Left colon (tissue), 2 donors: ENCODE data around the gene RPL7A. TPM values are rescaled to one million over a fixed set of nuclear protein-coding genes. Genes with fewer than 3 reads are reported as not detected.
A peak's percentile ranks its signal among the peaks of the same experiment; 100 is the strongest.
"Not testable (repeated sequence)": the region's sequence is repeated elsewhere in the genome, so short reads cannot be mapped to it uniquely, and the experiment has no call there.

Experiments used
- ATAC-seq: fragments of 200-7000 bp; cut with Tn5 transposase; one replicate; pipeline ENCODE4 v1.9.1; 2020; ENCODE audit warnings: mild to moderate bottlenecking, moderate library complexity
- DNase-seq, 2 donors: peaks; one replicate each; pipeline ENCODE4 v3.0.0-alpha.2; 2020
- intact Hi-C, 2 donors: fragments of 100-400 bp; cut with DNase I in 1 of 2; cut with micrococcal nuclease in 1 of 2; formaldehyde crosslinking; loops; one replicate each; pipeline versions ENCODE4 v1.11.2 to v1.14.0; 2022; cut with DNase I, micrococcal nuclease
- long read RNA-seq: library from polyadenylated mRNA; unstranded; transcript quantifications from one replicate; pipeline ENCODE4 v2.0.0, GENCODE V29; 2021
- total RNA-seq, 2 donors: library from RNA; stranded (reverse); fragmentation: NEBNext Ultra II Directional; extraction: Animal tissue kit (Norgen Biotek cat#: 25700); gene quantifications; one replicate each; pipeline ENCODE4 v1.2.1, GENCODE V29; 2021
- donor health status: DM: no; HTN: no; CAD: no.
- donor health status: DM: yes; HTN: yes; CAD: no.

Gene RPL7A
- total RNA-seq, result 1,000 to 10,000 TPM; 1,331 to 1,405 TPM
- long read RNA-seq, transcript RPL7A-202 (8 exons, 891 nt), result major isoform, 101 of 149 reads
- long read RNA-seq, partial matches to known transcripts, result 47 of 149 reads
- long read RNA-seq, other reads (novel, unspliced or antisense), result 0 of 149 reads

- intact Hi-C loops, result no loop called here
- ATAC-seq, result peak; percentile 89
- peak; percentile 95 to 96 for DNase-seq
Observed at GRCh38 chr9:133347985-133348717, at the start of gene RPL7A, which contains the start of gene MED22. Gene RPL7A (plus strand): TSS chr9:133348218. CDS start chr9:133348244, 26 bp downstream. Gene MED22 (minus strand): TSS chr9:133348131. CDS start chr9:133346662, 1,469 bp downstream.

GRCh38 chr9:133299996-133300395, 48.0 kb upstream of the RPL7A start:
- DNase-seq, ATAC-seq, intact Hi-C loops: not testable (repeated sequence)

GRCh38 chr9:133301253-133302230, 46.5 kb upstream of the RPL7A start:
- peak; percentile 56 for ATAC-seq
- no peak for DNase-seq
- intact Hi-C loops, result no loop called here

GRCh38 chr9:133303266-133304157, 44.5 kb upstream of the RPL7A start:
- no peak for DNase-seq
- ATAC-seq, result no peak
- intact Hi-C loops, result no loop called here

GRCh38 chr9:133304158-133304470, 43.9 kb upstream of the RPL7A start:
- DNase-seq, result no peak

GRCh38 chr9:133304477-133305377, 43.3 kb upstream of the RPL7A start:
- intact Hi-C loops, result no loop called here
- ATAC-seq (no peak), DNase-seq (no peak)

More at GRCh38 chr9:133304158-133304470, 43.9 kb upstream of the RPL7A start:
- intact Hi-C loops, result no loop called here
- no peak for ATAC-seq

- DNase-seq, result no peak
- ATAC-seq, result no peak
- intact Hi-C loops, result no loop called here
Observed at GRCh38 chr9:133305731-133306130, 42.3 kb upstream of the RPL7A start.

- ATAC-seq (no peak), DNase-seq (no peak)
Observed at GRCh38 chr9:133306242-133307204, 41.5 kb upstream of the RPL7A start.

GRCh38 chr9:133307301-133307700, 40.7 kb upstream of the RPL7A start:
- no peak for DNase-seq
- no peak for ATAC-seq
- intact Hi-C loops, result no loop called here

More at GRCh38 chr9:133306242-133307204, 41.5 kb upstream of the RPL7A start:
- intact Hi-C loops, result no loop called here

- ATAC-seq (no peak), DNase-seq (no peak)
- intact Hi-C loops, result no loop called here
Observed at GRCh38 chr9:133309608-133310007, 38.4 kb upstream of the RPL7A start.

GRCh38 chr9:133315997-133316396, 32.0 kb upstream of the RPL7A start:
- ATAC-seq, result no peak
- intact Hi-C loops, result no loop called here
- DNase-seq, result no peak

GRCh38 chr9:133317551-133317950, 30.5 kb upstream of the RPL7A start:
- ATAC-seq, intact Hi-C loops, DNase-seq: not testable (repeated sequence)

GRCh38 chr9:133320421-133320881, 27.6 kb upstream of the RPL7A start:
- DNase-seq (no peak), ATAC-seq (no peak)
- intact Hi-C loops, result no loop called here

GRCh38 chr9:133321411-133321935, 26.5 kb upstream of the RPL7A start:
- intact Hi-C loops, result no loop called here
- DNase-seq (no peak), ATAC-seq (no peak)

GRCh38 chr9:133322701-133323100, 25.3 kb upstream of the RPL7A start:
- no peak for DNase-seq
- intact Hi-C loops, result no loop called here
- no peak for ATAC-seq

- DNase-seq, result no peak
- no peak for ATAC-seq
- intact Hi-C loops, result no loop called here
Observed at GRCh38 chr9:133323211-133323610, 24.8 kb upstream of the RPL7A start.
